ENCODE data around the gene POLN. TPM values are rescaled to one million over a fixed set of nuclear protein-coding genes. Genes with fewer than 3 reads are reported as not detected.

The POLN gene
- total RNA-seq, 4 donors from 2014 or later: 3.3 to 9.6 (median 5.5) TPM

DNA sequence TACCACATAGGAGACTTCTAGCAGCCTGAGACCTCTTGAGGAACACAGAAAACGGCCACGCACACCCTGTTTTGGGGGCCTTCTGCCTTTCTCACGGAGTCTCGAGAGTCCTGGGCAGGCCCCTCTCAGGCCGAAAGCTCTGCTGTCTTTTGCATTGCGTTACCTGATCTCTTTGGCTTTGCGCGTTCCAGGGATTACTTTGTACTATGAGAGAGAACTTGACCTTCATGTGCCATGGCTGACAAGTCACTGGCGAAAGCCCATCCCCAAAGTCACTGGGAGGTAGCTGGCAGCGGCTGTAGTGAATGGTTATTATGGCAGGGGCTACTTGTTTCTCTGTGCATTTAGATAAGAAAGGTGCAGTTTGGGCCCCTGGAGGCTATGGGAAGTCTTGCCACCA lies 190.8 kb downstream of the POLN start:
- no peak for DNase-seq (ENCODE audit: low spot score in 2 of 2)
- no peak for TF ChIP-seq EP300 (IDR thresholded peaks at IDR 0.05)
- TF ChIP-seq, protein P1, sequence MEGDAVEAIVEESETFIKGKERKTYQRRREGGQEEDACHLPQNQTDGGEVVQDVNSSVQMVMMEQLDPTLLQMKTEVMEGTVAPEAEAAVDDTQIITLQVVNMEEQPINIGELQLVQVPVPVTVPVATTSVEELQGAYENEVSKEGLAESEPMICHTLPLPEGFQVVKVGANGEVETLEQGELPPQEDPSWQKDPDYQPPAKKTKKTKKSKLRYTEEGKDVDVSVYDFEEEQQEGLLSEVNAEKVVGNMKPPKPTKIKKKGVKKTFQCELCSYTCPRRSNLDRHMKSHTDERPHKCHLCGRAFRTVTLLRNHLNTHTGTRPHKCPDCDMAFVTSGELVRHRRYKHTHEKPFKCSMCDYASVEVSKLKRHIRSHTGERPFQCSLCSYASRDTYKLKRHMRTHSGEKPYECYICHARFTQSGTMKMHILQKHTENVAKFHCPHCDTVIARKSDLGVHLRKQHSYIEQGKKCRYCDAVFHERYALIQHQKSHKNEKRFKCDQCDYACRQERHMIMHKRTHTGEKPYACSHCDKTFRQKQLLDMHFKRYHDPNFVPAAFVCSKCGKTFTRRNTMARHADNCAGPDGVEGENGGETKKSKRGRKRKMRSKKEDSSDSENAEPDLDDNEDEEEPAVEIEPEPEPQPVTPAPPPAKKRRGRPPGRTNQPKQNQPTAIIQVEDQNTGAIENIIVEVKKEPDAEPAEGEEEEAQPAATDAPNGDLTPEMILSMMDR (IDR thresholded peaks at IDR 0.05): no peak
- TF ChIP-seq POLR2A (IDR thresholded peaks at IDR 0.05): no peak

DNA sequence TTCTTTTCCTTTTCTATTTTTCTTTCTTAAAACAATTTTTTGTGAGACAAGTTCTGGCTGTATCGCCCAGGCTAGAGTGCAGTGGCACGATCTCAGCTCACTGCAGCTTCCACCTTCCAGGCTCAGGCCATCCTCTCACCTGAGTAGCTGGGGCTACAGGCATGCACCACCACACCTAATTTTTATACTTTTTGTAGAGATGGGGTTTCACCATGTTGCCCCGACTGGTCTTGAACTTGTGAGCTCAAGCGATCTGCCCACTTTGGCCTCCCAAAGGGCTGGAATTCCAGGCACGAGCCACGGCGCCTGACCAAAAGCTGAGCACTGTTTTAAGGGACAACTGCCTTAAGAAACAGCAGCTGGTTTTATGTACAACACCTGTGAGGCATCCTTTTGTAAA lies 192.1 kb downstream of the POLN start:
- Histone ChIP-seq H3K9me3 (peaks cover 0 to 3% (median 0%) of the 10 kb centered on the region in 4 donors), H3K36me3 (peaks cover 0 to 3% (median 0%) of the 10 kb centered on the region in 3 donors), H3K4me1 (peaks cover 0 to 8% (median 0%) of the 10 kb centered on the region in 4 donors), H3K27ac (no peak overlapping the region), H3K4me3 (no peak overlapping the region), H3K27me3 (peaks cover 0 to 67% of the 10 kb centered on the region in 2 donors)
- DNase-seq (ENCODE audit: low spot score in 2 of 2): no peak
- WGBS, 2 donors: 71 to 78% methylated on average over 7 of the region's 7 CpGs
- TF ChIP-seq EP300 (IDR thresholded peaks at IDR 0.05) (no peak), POLR2A (IDR thresholded peaks at IDR 0.05) (no peak)
- TF ChIP-seq, protein P1 (IDR thresholded peaks at IDR 0.05): no peak

More for the DNA sequence above, 190.8 kb downstream of the POLN start:
- peaks cover 0 to 8% (median 0%) of the 10 kb centered on the region in 4 donors for H3K4me1 ChIP-seq
- no peak overlapping the region for H3K27ac ChIP-seq
- H3K36me3 ChIP-seq: no peaks in the 10 kb centered on the region
- WGBS, 2 donors: 70 to 75% methylated on average over 10 of the region's 10 CpGs
- no peaks in the 10 kb centered on the region for H3K9me3 ChIP-seq
- peaks cover 0 to 69% of the 10 kb centered on the region in 2 donors for H3K27me3 ChIP-seq
- no peak overlapping the region for H3K4me3 ChIP-seq

DNA sequence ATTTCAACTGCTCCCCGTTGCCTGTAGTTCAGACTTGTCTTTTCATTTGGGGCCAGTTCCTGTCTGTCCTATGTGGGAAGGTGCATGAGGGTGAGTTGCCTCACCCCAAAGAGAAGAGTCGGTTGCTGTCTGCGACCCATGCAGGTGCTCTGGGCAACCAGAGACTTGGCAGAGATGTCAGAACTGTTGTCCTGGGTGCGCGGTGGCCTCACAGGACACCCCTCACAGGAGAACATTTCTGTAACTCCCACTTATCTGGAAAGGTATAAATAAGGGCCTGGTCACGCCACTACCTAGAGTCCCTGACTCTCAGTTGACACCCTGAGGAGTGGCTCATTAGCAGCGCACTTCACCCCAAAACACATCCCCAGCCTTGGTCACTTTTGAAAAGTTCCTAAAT lies 192.5 kb downstream of the POLN start:
- H3K4me1 ChIP-seq: peaks cover 0 to 8% (median 0%) of the 10 kb centered on the region in 4 donors
- no peak for TF ChIP-seq EP300 (IDR thresholded peaks at IDR 0.05)
- TF ChIP-seq POLR2A (IDR thresholded peaks at IDR 0.05): no peak
- TF ChIP-seq, protein P1 (IDR thresholded peaks at IDR 0.05): no peak
- DNase-seq (ENCODE audit: low spot score in 2 of 2): no peak
- 88 to 92% methylated on average over 7 of the region's 7 CpGs for WGBS, 2 donors
- peaks cover 0 to 7% (median 0%) of the 10 kb centered on the region in 3 donors for H3K36me3 ChIP-seq
- H3K9me3 ChIP-seq: peaks cover 0 to 7% (median 0%) of the 10 kb centered on the region in 4 donors
- no peak overlapping the region for H3K4me3 ChIP-seq
- H3K27ac ChIP-seq: no peak overlapping the region
- peaks cover 0 to 68% of the 10 kb centered on the region in 2 donors for H3K27me3 ChIP-seq

DNA sequence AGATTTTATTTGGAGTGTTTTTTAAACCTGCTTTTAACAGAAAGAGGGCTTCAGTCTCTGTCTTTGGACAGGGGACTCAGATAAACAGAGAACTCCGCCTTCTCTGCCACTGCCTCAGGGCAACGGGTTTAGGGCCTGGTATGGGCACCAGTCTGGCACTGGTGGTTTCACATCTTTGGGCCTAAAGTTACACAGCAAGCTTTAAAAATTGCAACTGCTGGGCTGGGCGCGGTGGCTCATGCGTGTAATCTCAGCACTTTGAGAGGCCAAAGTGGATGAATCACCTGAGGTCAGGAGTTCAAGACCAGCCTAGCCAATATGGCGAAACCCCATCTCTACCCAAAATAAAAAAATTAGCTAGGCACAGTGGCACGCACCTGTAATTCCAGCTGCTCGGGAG lies 193.1 kb downstream of the POLN start:
- Histone ChIP-seq H3K27me3 (peaks cover 0 to 67% of the 10 kb centered on the region in 2 donors), H3K4me3 (no peak overlapping the region), H3K9me3 (peaks cover 0 to 7% (median 0%) of the 10 kb centered on the region in 4 donors), H3K36me3 (peaks cover 0 to 7% (median 0%) of the 10 kb centered on the region in 3 donors), H3K4me1 (peaks cover 0 to 8% (median 0%) of the 10 kb centered on the region in 4 donors), H3K27ac (no peak overlapping the region)
- DNase-seq (ENCODE audit: low spot score in 2 of 2): no peak
- TF ChIP-seq, protein P1 (IDR thresholded peaks at IDR 0.05): no peak
- TF ChIP-seq EP300 (IDR thresholded peaks at IDR 0.05) (no peak), POLR2A (IDR thresholded peaks at IDR 0.05) (no peak)
- WGBS, 2 donors: 86 to 90% methylated on average over 8 of the region's 8 CpGs

DNA sequence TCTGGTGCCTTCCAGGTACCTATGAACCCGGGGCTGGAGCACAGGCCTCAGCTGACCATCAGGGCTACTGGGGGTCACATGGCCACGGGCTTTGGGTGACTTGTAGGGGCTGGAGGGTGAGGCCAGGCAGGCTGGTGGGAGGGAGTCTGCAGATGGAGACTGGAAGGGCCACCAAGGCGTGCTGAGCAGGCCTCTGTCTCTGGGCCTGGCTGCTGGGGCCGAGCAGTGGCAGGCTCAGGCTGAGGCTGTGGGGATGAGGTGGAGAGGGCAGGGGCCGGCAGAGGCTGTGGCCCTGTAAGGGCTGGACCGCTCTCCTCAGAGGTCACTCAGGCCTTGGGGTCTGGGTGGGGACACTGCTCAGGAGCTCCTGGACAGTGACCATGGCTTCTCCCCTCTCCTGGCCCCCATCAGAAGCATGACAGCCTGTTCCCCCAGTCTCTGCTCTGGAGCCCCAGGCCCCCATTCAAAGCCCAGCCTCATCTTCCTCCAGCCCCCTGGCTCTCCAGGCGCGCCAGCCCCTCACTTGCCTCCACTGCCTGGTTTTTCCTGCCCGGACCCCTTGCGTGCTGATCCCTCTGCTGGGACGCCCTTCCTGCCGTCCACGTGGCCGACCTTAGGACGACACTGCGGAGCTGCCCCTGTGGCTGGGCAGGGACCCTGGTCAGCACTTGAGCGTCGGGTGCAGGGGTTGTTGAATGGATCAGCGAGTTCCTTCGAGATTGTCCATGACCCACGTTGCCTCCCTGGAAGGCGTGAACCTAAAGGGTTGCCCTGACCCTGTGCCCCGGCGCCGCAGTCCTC lies 193.9 kb downstream of the POLN start:
- Histone ChIP-seq H3K9me3 (peaks cover 0 to 7% (median 0%) of the 10 kb centered on the region in 4 donors), H3K27ac (no peak overlapping the region), H3K27me3 (peaks cover 0 to 69% of the 10 kb centered on the region in 2 donors), H3K36me3 (peaks cover 0 to 10% (median 0%) of the 10 kb centered on the region in 3 donors), H3K4me1 (peaks cover 0 to 8% (median 0%) of the 10 kb centered on the region in 4 donors), H3K4me3 (no peak overlapping the region)
- TF ChIP-seq POLR2A (IDR thresholded peaks at IDR 0.05): no peak
- no peak for TF ChIP-seq EP300 (IDR thresholded peaks at IDR 0.05)
- DNase-seq (ENCODE audit: low spot score in 2 of 2): no peak
- WGBS, 2 donors: 83 to 84% methylated on average over 24 to 25 of the region's 25 CpGs

All from tibial nerve (tissue), 4 donors.